Measurements from ENCODE around the gene ZSWIM9. TPM values are rescaled to one million over a fixed set of nuclear protein-coding genes. Genes with fewer than 3 reads are reported as not detected.

The ZSWIM9 gene
- total and polyA plus RNA-seq, 4 donors: 0.25 to 2.5 (median 1.6) TPM

DNA sequence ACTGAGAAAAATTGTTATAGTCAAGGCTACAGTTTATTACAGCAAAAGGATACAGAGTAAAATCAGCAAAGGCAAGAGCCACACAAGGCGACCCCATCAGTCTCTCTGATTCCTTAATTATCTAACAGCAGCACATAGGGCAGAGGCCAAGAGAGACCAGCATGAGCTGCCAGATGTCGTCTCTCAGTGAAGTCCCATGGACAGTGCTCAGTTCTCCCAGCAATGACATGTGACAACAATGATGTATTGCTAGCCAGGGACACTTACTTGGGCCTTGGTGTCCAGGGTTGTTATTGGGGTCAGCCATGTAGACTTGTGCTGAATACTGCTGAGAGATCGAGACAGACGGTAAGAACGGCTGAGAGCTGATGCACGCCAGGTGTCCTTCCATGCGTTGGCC lies 22.3 kb downstream of the ZSWIM9 start:
- 88% methylated on average over 7 of the region's 7 CpGs for WGBS
- Histone ChIP-seq H3K9me3 (ENCODE audit: control insufficient read depth in 4 of 4, low read length in 3 of 4) (no peaks in the 10 kb centered on the region), H3K27me3 (ENCODE audit: control insufficient read depth in 4 of 4, insufficient read depth in 4 of 4, low read length in 3 of 4) (no peaks in the 10 kb centered on the region), H3K9ac (ENCODE audit: low read depth in 1 of 2, low read length in 2 of 2) (no peak overlapping the region), H3K4me1 (ENCODE audit: control insufficient read depth in 4 of 4, insufficient read depth in 4 of 4, low read length in 3 of 4) (no peaks in the 10 kb centered on the region), H3K27ac (ENCODE audit: low read depth in 1 of 2, low read length in 2 of 2) (no peak overlapping the region), H3K36me3 (ENCODE audit: control insufficient read depth in 4 of 4, insufficient read depth in 3 of 4, low read depth in 1 of 4, low read length in 3 of 4) (peaks cover 0 to 2% (median 0%) of the 10 kb centered on the region in 4 donors), H3K4me3 (ENCODE audit: low read depth in 1 of 3, low read length in 3 of 3) (no peak overlapping the region)
- TF ChIP-seq HNF4A (conservative IDR thresholded peaks at IDR 0.05): no peak
- TF ChIP-seq JUND (IDR thresholded peaks at IDR 0.05): no peak
- TF ChIP-seq GABPA (IDR thresholded peaks at IDR 0.05 in 1 of 2, conservative IDR thresholded peaks at IDR 0.05 in 1 of 2): no peak
- TF ChIP-seq, protein P1, sequence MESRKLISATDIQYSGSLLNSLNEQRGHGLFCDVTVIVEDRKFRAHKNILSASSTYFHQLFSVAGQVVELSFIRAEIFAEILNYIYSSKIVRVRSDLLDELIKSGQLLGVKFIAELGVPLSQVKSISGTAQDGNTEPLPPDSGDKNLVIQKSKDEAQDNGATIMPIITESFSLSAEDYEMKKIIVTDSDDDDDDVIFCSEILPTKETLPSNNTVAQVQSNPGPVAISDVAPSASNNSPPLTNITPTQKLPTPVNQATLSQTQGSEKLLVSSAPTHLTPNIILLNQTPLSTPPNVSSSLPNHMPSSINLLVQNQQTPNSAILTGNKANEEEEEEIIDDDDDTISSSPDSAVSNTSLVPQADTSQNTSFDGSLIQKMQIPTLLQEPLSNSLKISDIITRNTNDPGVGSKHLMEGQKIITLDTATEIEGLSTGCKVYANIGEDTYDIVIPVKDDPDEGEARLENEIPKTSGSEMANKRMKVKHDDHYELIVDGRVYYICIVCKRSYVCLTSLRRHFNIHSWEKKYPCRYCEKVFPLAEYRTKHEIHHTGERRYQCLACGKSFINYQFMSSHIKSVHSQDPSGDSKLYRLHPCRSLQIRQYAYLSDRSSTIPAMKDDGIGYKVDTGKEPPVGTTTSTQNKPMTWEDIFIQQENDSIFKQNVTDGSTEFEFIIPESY (IDR thresholded peaks at IDR 0.05): no peak
- TF ChIP-seq FOXA2 (IDR thresholded peaks at IDR 0.05): no peak
- TF ChIP-seq, protein P2, sequence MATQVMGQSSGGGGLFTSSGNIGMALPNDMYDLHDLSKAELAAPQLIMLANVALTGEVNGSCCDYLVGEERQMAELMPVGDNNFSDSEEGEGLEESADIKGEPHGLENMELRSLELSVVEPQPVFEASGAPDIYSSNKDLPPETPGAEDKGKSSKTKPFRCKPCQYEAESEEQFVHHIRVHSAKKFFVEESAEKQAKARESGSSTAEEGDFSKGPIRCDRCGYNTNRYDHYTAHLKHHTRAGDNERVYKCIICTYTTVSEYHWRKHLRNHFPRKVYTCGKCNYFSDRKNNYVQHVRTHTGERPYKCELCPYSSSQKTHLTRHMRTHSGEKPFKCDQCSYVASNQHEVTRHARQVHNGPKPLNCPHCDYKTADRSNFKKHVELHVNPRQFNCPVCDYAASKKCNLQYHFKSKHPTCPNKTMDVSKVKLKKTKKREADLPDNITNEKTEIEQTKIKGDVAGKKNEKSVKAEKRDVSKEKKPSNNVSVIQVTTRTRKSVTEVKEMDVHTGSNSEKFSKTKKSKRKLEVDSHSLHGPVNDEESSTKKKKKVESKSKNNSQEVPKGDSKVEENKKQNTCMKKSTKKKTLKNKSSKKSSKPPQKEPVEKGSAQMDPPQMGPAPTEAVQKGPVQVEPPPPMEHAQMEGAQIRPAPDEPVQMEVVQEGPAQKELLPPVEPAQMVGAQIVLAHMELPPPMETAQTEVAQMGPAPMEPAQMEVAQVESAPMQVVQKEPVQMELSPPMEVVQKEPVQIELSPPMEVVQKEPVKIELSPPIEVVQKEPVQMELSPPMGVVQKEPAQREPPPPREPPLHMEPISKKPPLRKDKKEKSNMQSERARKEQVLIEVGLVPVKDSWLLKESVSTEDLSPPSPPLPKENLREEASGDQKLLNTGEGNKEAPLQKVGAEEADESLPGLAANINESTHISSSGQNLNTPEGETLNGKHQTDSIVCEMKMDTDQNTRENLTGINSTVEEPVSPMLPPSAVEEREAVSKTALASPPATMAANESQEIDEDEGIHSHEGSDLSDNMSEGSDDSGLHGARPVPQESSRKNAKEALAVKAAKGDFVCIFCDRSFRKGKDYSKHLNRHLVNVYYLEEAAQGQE (IDR thresholded peaks at IDR 0.05): no peak
- no peak for TF ChIP-seq SP1 (IDR thresholded peaks at IDR 0.05)
- no peak for TF ChIP-seq NR2F2 (IDR thresholded peaks at IDR 0.05)
- TF ChIP-seq, protein P3, sequence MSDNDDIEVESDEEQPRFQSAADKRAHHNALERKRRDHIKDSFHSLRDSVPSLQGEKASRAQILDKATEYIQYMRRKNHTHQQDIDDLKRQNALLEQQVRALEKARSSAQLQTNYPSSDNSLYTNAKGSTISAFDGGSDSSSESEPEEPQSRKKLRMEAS (IDR thresholded peaks at IDR 0.05): no peak
- TF ChIP-seq, protein P4, sequence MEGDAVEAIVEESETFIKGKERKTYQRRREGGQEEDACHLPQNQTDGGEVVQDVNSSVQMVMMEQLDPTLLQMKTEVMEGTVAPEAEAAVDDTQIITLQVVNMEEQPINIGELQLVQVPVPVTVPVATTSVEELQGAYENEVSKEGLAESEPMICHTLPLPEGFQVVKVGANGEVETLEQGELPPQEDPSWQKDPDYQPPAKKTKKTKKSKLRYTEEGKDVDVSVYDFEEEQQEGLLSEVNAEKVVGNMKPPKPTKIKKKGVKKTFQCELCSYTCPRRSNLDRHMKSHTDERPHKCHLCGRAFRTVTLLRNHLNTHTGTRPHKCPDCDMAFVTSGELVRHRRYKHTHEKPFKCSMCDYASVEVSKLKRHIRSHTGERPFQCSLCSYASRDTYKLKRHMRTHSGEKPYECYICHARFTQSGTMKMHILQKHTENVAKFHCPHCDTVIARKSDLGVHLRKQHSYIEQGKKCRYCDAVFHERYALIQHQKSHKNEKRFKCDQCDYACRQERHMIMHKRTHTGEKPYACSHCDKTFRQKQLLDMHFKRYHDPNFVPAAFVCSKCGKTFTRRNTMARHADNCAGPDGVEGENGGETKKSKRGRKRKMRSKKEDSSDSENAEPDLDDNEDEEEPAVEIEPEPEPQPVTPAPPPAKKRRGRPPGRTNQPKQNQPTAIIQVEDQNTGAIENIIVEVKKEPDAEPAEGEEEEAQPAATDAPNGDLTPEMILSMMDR (IDR thresholded peaks at IDR 0.05; ENCODE audit: low read depth, low read length, missing input control): no peak
- no peak for TF ChIP-seq EGR1 (IDR thresholded peaks at IDR 0.05; ENCODE audit: low read depth in 2 of 2)
- no peak for TF ChIP-seq TAF1 (conservative IDR thresholded peaks at IDR 0.05)
- TF ChIP-seq YY1 (IDR thresholded peaks at IDR 0.05): no peak
- TF ChIP-seq FOXA1 (IDR thresholded peaks at IDR 0.05): no peak
- TF ChIP-seq HNF4G (IDR thresholded peaks at IDR 0.05): no peak
- TF ChIP-seq RAD21 (IDR thresholded peaks at IDR 0.05): no peak
- DNase-seq (ENCODE audit: low spot score): no peak

All from liver (tissue), 9 donors.